Bronchial epithelial cell (primary cell): ENCODE results near the gene MMS19. TPM values are rescaled to one million over a fixed set of nuclear protein-coding genes. Genes with fewer than 3 reads are reported as not detected.
A peak's percentile ranks its signal among the peaks of the same experiment; 100 is the strongest.

ENCODE experiments used
- DNase-seq: peaks from one replicate; pipeline ENCODE4 v3.0.0-alpha.2; 2010; ENCODE audit warnings: low read depth
- FAIRE-seq: peaks from 2 replicates; lab custom pipeline; 2011; peaks lifted over from hg19 to GRCh38; lab: Jason Lieb, UNC
- H3K27me3 ChIP-seq: 2 replicates; pipeline ENCODE4 v1.5.1; 2011; ENCODE audit warnings: low read length; ENCODE audit not compliant: control insufficient read depth, insufficient read depth
- H3K36me3 ChIP-seq: 2 replicates; pipeline ENCODE4 v1.5.1; 2011; ENCODE audit warnings: low read length; ENCODE audit not compliant: control insufficient read depth, insufficient read depth
- H3K4me3 ChIP-seq: 2 replicates; pipeline ENCODE4 v1.5.1; 2011; ENCODE audit warnings: mild to moderate bottlenecking, low read depth, low read length, control low read depth
- total RNA-seq: library from RNA; depleted of rRNA; stranded (reverse); fragments of >200 nt; gene quantifications from 2 replicates; pipeline ENCODE4 v1.2.1, GENCODE V29; 2014
- TF ChIP-seq, protein P1 (sequence below): IDR thresholded peaks from 2 replicates; pipeline ENCODE4 v1.5.1; 2011; ENCODE audit warnings: mild to moderate bottlenecking, moderate library complexity, low read length, control low read depth, inconsistent platforms; ENCODE audit not compliant: insufficient read depth, severe bottlenecking

Gene MMS19
- total RNA-seq, 1 donor from 2014 or later, result 38.2 TPM

- H3K27me3 ChIP-seq, result no peaks in the 10 kb centered on the region
- no peak overlapping the region for H3K4me3 ChIP-seq
- TF ChIP-seq, protein P1, sequence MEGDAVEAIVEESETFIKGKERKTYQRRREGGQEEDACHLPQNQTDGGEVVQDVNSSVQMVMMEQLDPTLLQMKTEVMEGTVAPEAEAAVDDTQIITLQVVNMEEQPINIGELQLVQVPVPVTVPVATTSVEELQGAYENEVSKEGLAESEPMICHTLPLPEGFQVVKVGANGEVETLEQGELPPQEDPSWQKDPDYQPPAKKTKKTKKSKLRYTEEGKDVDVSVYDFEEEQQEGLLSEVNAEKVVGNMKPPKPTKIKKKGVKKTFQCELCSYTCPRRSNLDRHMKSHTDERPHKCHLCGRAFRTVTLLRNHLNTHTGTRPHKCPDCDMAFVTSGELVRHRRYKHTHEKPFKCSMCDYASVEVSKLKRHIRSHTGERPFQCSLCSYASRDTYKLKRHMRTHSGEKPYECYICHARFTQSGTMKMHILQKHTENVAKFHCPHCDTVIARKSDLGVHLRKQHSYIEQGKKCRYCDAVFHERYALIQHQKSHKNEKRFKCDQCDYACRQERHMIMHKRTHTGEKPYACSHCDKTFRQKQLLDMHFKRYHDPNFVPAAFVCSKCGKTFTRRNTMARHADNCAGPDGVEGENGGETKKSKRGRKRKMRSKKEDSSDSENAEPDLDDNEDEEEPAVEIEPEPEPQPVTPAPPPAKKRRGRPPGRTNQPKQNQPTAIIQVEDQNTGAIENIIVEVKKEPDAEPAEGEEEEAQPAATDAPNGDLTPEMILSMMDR, result no peak
- FAIRE-seq (no peak), DNase-seq (no peak)
- H3K36me3 ChIP-seq, result no peaks in the 10 kb centered on the region
Observed at GRCh38 chr10:97505152-97505551, 6.9 kb upstream of the MMS19 start.

GRCh38 chr10:97503406-97503805, 5.2 kb upstream of the MMS19 start:
- Histone ChIP-seq H3K27me3 (no peaks in the 10 kb centered on the region), H3K4me3 (no peak overlapping the region), H3K36me3 (no peaks in the 10 kb centered on the region)
- DNase-seq (no peak), FAIRE-seq (no peak)
- TF ChIP-seq, protein P1, result no peak

DNA sequence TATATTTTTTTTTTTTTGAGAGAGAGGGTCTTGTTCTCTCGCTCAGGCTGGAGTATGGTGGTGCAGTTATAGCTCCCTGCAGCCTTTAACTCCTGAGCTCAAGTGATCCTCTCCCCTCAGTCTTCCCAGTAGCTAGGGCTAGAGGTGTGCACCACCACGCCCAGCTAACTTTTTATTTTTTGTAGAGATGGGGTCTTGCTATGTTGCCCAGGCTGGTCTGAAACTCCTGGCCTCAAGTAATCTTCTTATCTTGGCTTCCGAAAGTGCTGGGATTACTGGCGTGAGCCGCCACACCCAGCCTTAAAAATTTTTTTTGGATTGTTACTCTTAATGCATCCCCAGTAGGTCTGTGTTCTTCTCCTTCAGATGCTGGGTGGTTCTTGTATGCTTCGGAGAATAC, 4.7 kb upstream of the MMS19 start:
- FAIRE-seq (no peak), DNase-seq (no peak)
- no peaks in the 10 kb centered on the region for H3K27me3 ChIP-seq
- TF ChIP-seq, protein P1, result no peak
- H3K36me3 ChIP-seq, result no peaks in the 10 kb centered on the region
- no peak overlapping the region for H3K4me3 ChIP-seq

DNA sequence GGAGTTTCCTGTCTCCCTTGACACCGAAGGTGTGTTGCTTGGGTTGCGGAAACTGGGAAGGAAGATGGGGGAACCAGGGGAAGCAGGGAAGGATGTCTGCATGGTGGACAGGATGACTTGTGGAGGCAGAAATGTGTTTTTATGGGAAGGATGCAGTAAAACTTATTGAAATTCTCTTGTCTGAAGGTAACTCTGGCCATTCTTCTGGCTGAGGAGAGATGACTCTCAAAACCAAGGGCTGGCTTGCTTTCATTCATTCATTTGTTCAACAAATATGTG, 2.0 kb upstream of the MMS19 start:
- Histone ChIP-seq H3K36me3 (peaks cover 2% of the 10 kb centered on the region), H3K4me3 (peak overlapping the region; percentile 96), H3K27me3 (no peaks in the 10 kb centered on the region)
- TF ChIP-seq, protein P1, result no peak
- DNase-seq, result no peak
- FAIRE-seq, result no peak

- no peak for FAIRE-seq
- TF ChIP-seq, protein P1, result no peak
Observed at GRCh38 chr10:97499561-97500296, 1.5 kb upstream of the MMS19 start.

GRCh38 chr10:97498841-97499560, 779 bp upstream of the MMS19 start, which contains the start of gene UBTD1:
UBTD1 (plus strand) TSS chr10:97498924; CDS start chr10:97499204, 280 bp downstream.
- H3K36me3 ChIP-seq, result peaks cover 2% of the 10 kb centered on the region
- FAIRE-seq, result no peak
- TF ChIP-seq, protein P1, result peak; percentile 12
- no peaks in the 10 kb centered on the region for H3K27me3 ChIP-seq
- peak within 1 kb of the TSS; percentile 96 for H3K4me3 ChIP-seq
- DNase-seq, result peak; percentile 35

More at GRCh38 chr10:97499561-97500296, 1.5 kb upstream of the MMS19 start:
- peak; percentile 25 for DNase-seq
- Histone ChIP-seq H3K4me3 (peak overlapping the region; percentile 96), H3K27me3 (no peaks in the 10 kb centered on the region), H3K36me3 (peaks cover 2% of the 10 kb centered on the region)
